ENCODE data around the gene MBD3L4. TPM values are rescaled to one million over a fixed set of nuclear protein-coding genes. Genes with fewer than 3 reads are reported as not detected.

The MBD3L4 gene
- polyA plus RNA-seq, 4 donors, result not detected

Other genes with a start within 250 kb of the MBD3L4 start
- gene ADGRE1, start 152.6 kb downstream of the MBD3L4 start, polyA plus RNA-seq, result 1 to 10 TPM in 1 of 4 donors, under 1 TPM in 3; 0.12 to 1.9 (median 0.38) TPM
- gene MBD3L2B, start 18.7 kb downstream of the MBD3L4 start, polyA plus RNA-seq, result under 1 TPM in 1 of 4 donors, not detected in 3; 0.09 TPM
- not detected for gene MBD3L5, start 9.6 kb downstream of the MBD3L4 start, polyA plus RNA-seq
- not detected for gene MBD3L2, start 9.1 kb upstream of the MBD3L4 start, polyA plus RNA-seq
- not detected for gene MBD3L3, start 18.5 kb upstream of the MBD3L4 start, polyA plus RNA-seq
- 1 to 10 TPM; 1.9 to 6.6 (median 2.4) TPM for gene ZNF557, start 29.5 kb upstream of the MBD3L4 start, polyA plus RNA-seq

Data from small intestine (tissue), 4 donors.